Right ventricle myocardium inferior (tissue), 1 donor: ENCODE results near the gene BIK. TPM values are rescaled to one million over a fixed set of nuclear protein-coding genes. Genes with fewer than 3 reads are reported as not detected.

Experiments
- ATAC-seq: fragments of 200-7000 bp; cut with Tn5 transposase; one replicate; pipeline ENCODE4 v1.9.1; 2020; ENCODE audit warnings: mild to moderate bottlenecking, moderate library complexity
- DNase-seq: peaks from one replicate; pipeline ENCODE4 v3.0.0; 2021; ENCODE audit errors: missing footprints
- intact Hi-C: fragments of 100-400 bp; cut with DNase I; formaldehyde crosslinking; loops from one replicate; pipeline ENCODE4 v1.11.0; 2022
- total RNA-seq: library from RNA; stranded (reverse); fragmentation: NEBNext Ultra II Directional; extraction: Animal tissue kit (Norgen Biotek cat#: 25700); gene quantifications from one replicate; pipeline ENCODE4 v1.2.1, GENCODE V29; 2021
- donor health status: DM: no; HTN: yes; CAD: no; lungs with severe emphysema.

BIK gene
- total RNA-seq, 1 donor from 2014 or later: 0.43 TPM

GRCh38 chr22:43153899-43154298, 43.3 kb downstream of the BIK start:
- intact Hi-C loops: no loop called here
- ATAC-seq: no peak

GRCh38 chr22:43154887-43155536, 44.5 kb downstream of the BIK start:
- DNase-seq (peak; percentile 77), ATAC-seq (no peak)
- intact Hi-C loops: no loop called here

More at GRCh38 chr22:43153899-43154298, 43.3 kb downstream of the BIK start:
- DNase-seq: no peak

GRCh38 chr22:43155789-43156188, 45.2 kb downstream of the BIK start:
- intact Hi-C loops: no loop called here
- ATAC-seq: no peak

GRCh38 chr22:43156413-43156812, 45.9 kb downstream of the BIK start:
- intact Hi-C loops: no loop called here
- DNase-seq (no peak), ATAC-seq (no peak)

More at GRCh38 chr22:43155789-43156188, 45.2 kb downstream of the BIK start:
- no peak for DNase-seq

GRCh38 chr22:43157874-43158546, 47.5 kb downstream of the BIK start:
- no peak for DNase-seq
- intact Hi-C loops: no loop called here
- no peak for ATAC-seq

- ATAC-seq (no peak), DNase-seq (no peak)
- intact Hi-C loops: no loop called here
Measured at GRCh38 chr22:43158778-43159483, 48.4 kb downstream of the BIK start.

- intact Hi-C loops: no loop called here
- ATAC-seq (peak; percentile 1), DNase-seq (no peak)
Measured at GRCh38 chr22:43159484-43160178, 49.1 kb downstream of the BIK start.

- ATAC-seq (no peak), DNase-seq (no peak)
- intact Hi-C loops: no loop called here
Measured at GRCh38 chr22:43160497-43161126, 50.1 kb downstream of the BIK start.

GRCh38 chr22:43162412-43163150, 52.0 kb downstream of the BIK start:
- no peak for ATAC-seq
- intact Hi-C loops: no loop called here
- no peak for DNase-seq

GRCh38 chr22:43163241-43163795, 52.8 kb downstream of the BIK start:
- ATAC-seq: no peak

GRCh38 chr22:43164636-43165035, 54.1 kb downstream of the BIK start:
- intact Hi-C loops: no loop called here
- ATAC-seq (no peak), DNase-seq (peak; percentile 39)

More at GRCh38 chr22:43163241-43163795, 52.8 kb downstream of the BIK start:
- DNase-seq: no peak
- intact Hi-C loops: no loop called here

GRCh38 chr22:43166132-43166930, 55.8 kb downstream of the BIK start:
- DNase-seq (peak; percentile 15), ATAC-seq (no peak)
- intact Hi-C loops: no loop called here

GRCh38 chr22:43167001-43167589, 56.5 kb downstream of the BIK start:
- intact Hi-C loops: no loop called here
- peak; percentile 43 for DNase-seq
- ATAC-seq: no peak

- no peak for ATAC-seq
Measured at GRCh38 chr22:43168471-43169309, 58.1 kb downstream of the BIK start.

GRCh38 chr22:43169310-43170130, 59.0 kb downstream of the BIK start:
- ATAC-seq: no peak
- intact Hi-C loops: no loop called here
- peak; percentile 28 for DNase-seq

More at GRCh38 chr22:43168471-43169309, 58.1 kb downstream of the BIK start:
- intact Hi-C loops: no loop called here
- peak; percentile 66 for DNase-seq
